HEK293 (cell line): Measurements from ENCODE around the gene RGMA.
"Not testable (repeated sequence)": the region's sequence is repeated elsewhere in the genome, so short reads cannot be mapped to it uniquely, and the experiment has no call there.

Source experiments
- CTCF ChIA-PET: fragments of 350-600 bp; formaldehyde crosslinking; extraction: SDS; loops from one replicate; lab custom pipeline; 2021; ENCODE audit warnings: antibody characterized with exemption; lab: Yijun Ruan, JAX
- POLR2A ChIA-PET: fragments of 300-600 bp; formaldehyde crosslinking; extraction: SDS; loops from one replicate; lab custom pipeline; 2020; ENCODE audit warnings: antibody characterized with exemption, inconsistent platforms; lab: Yijun Ruan, JAX
- H3K27ac ChIP-seq: fragments of 200-500 bp; sonication (Bioruptor generic); 2 replicates; pipeline ENCODE4 v1.5.1; 2014; ENCODE audit warnings: low read depth, low read length, control low read depth, inconsistent platforms; ENCODE audit errors: extremely low read depth
- H3K36me3 ChIP-seq, 2 experiments: fragments of 200-500 bp in 1 of 2; sonication (Bioruptor generic) in 1 of 2; 1 replicate in 1 of 2; 2 replicates in 1 of 2; pipeline ENCODE4 v1.5.1; 2014 to 2017; ENCODE audit warnings: inconsistent platforms in 2 of 2, low read length in 2 of 2; ENCODE audit not compliant: control insufficient read depth in 2 of 2, insufficient read depth in 1 of 2
- H3K4me1 ChIP-seq: fragments of 200-500 bp; sonication (Bioruptor generic); 2 replicates; pipeline ENCODE4 v1.5.1; 2014; ENCODE audit warnings: mild to moderate bottlenecking, low read length, inconsistent platforms; ENCODE audit not compliant: control insufficient read depth, insufficient read depth
- H3K4me3 ChIP-seq: 2 replicates; pipeline ENCODE4 v1.5.1; 2011; ENCODE audit warnings: low read depth, mild to moderate bottlenecking, control low read depth, low read length, moderate library complexity
- H3K9me3 ChIP-seq: fragments of 200-500 bp; sonication (Bioruptor generic); 2 replicates; pipeline ENCODE4 v1.5.1; 2014; ENCODE audit warnings: low read depth, low read length, inconsistent platforms; ENCODE audit not compliant: control insufficient read depth, insufficient read depth
- BCL6B ChIP-seq: fragments of 450-650 bp; formaldehyde crosslinking; IDR thresholded peaks from 2 replicates; pipeline ENCODE4 v1.5.1; 2017; ENCODE audit warnings: missing biosample characterization, missing genetic modification characterization
- SALL2 ChIP-seq: fragments of 450-650 bp; formaldehyde crosslinking; IDR thresholded peaks from 2 replicates; pipeline ENCODE4 v1.5.0; 2017; ENCODE audit warnings: missing biosample characterization, mild to moderate bottlenecking, missing genetic modification characterization, borderline replicate concordance
- ZBTB10 ChIP-seq: fragments of 450-650 bp; formaldehyde crosslinking; IDR thresholded peaks from 2 replicates; pipeline ENCODE4 v1.5.1; 2016; ENCODE audit warnings: missing biosample characterization, missing genetic modification characterization
- ZBTB20 ChIP-seq: fragments of 450-650 bp; formaldehyde crosslinking; IDR thresholded peaks from 2 replicates; pipeline ENCODE4 v1.5.1; 2016; ENCODE audit warnings: missing biosample characterization, missing genetic modification characterization
- ZBTB21 ChIP-seq: fragments of 450-650 bp; formaldehyde crosslinking; IDR thresholded peaks from 2 replicates; pipeline ENCODE4 v1.5.1; 2017; ENCODE audit warnings: missing biosample characterization, missing genetic modification characterization
- ZBTB48 ChIP-seq: fragments of 450-650 bp; formaldehyde crosslinking; IDR thresholded peaks from 2 replicates; pipeline ENCODE4 v1.5.1; 2016; ENCODE audit warnings: missing biosample characterization, missing genetic modification characterization
- ZIC2 ChIP-seq: fragments of 450-650 bp; formaldehyde crosslinking; IDR thresholded peaks from 2 replicates; pipeline ENCODE4 v1.5.1; 2016; ENCODE audit warnings: missing biosample characterization, missing genetic modification characterization
- ZNF354C ChIP-seq: fragments of 450-650 bp; formaldehyde crosslinking; IDR thresholded peaks from 2 replicates; pipeline ENCODE4 v1.5.1; 2016; ENCODE audit warnings: missing biosample characterization, missing genetic modification characterization, low read depth, borderline replicate concordance
- ZNF394 ChIP-seq: fragments of 450-650 bp; formaldehyde crosslinking; IDR thresholded peaks from 2 replicates; pipeline ENCODE4 v1.5.1; 2016; ENCODE audit warnings: missing biosample characterization, missing genetic modification characterization, mild to moderate bottlenecking, moderate library complexity, borderline replicate concordance
- ZNF561 ChIP-seq: fragments of 450-650 bp; IDR thresholded peaks from 2 replicates; pipeline ENCODE4 v1.5.1; 2018; ENCODE audit warnings: missing biosample characterization, missing genetic modification characterization, borderline replicate concordance
- ZNF596 ChIP-seq: fragments of 450-650 bp; IDR thresholded peaks from 2 replicates; pipeline ENCODE4 v1.5.0; 2018; ENCODE audit warnings: missing biosample characterization, mild to moderate bottlenecking, missing genetic modification characterization, moderate library complexity
- ZNF626 ChIP-seq: fragments of 450-650 bp; sonication (Bioruptor Pico); formaldehyde crosslinking; IDR thresholded peaks from 2 replicates; pipeline ENCODE4 v1.5.1; 2018; ENCODE audit warnings: missing biosample characterization, missing genetic modification characterization, inconsistent platforms
- ZSCAN23 ChIP-seq: fragments of 450-650 bp; formaldehyde crosslinking; IDR thresholded peaks from 2 replicates; pipeline ENCODE4 v1.5.1; 2016; ENCODE audit warnings: missing biosample characterization, missing genetic modification characterization
- ZSCAN4 ChIP-seq: fragments of 450-650 bp; formaldehyde crosslinking; IDR thresholded peaks from 2 replicates; pipeline ENCODE4 v1.5.1; 2017; ENCODE audit warnings: missing biosample characterization, missing genetic modification characterization
- ZXDB ChIP-seq: fragments of 450-650 bp; formaldehyde crosslinking; IDR thresholded peaks from 2 replicates; pipeline ENCODE4 v1.5.1; 2016; ENCODE audit warnings: missing biosample characterization, missing genetic modification characterization
- TF ChIP-seq, protein P1 (sequence below): fragments of 450-650 bp; formaldehyde crosslinking; IDR thresholded peaks from 2 replicates; pipeline ENCODE4 v1.5.1; 2016; ENCODE audit warnings: missing biosample characterization, missing genetic modification characterization
- TF ChIP-seq, protein P2 (sequence below): sonication (generic); formaldehyde crosslinking; IDR thresholded peaks from 2 replicates; pipeline ENCODE4 v1.8.1; 2022; ENCODE audit warnings: mild to moderate bottlenecking, moderate library complexity, missing genetic modification reagents

Gene RGMA

DNA sequence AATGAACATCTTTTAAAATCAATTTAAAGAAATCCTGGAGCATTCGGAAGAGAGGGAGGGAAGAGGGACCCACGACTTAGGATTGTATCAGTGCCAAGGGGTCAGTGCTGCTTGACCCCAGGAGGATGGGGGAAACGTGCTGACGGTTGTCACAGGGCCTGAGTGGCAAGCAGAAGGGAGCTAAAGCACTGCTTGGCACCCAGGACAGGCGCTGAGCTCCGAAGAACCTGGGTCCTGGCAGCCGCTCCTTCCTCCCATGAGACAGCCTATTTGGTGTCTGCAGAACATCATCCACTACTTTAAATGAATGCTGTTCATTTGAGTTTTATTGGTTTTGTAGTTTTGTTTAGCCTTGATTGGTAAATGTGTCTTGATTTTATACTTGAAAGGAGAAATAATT, 54.5 kb downstream of the RGMA start:
- H3K27ac ChIP-seq = no peak overlapping the region
- no peak overlapping the region for H3K4me3 ChIP-seq
- no peaks in the 10 kb centered on the region for H3K36me3 ChIP-seq
- ChIA-PET CTCF (interaction anchor here (0.6 to 5.7 kb wide), 8 partner anchors 9 to 1085 kb away, joined by 3 to 65 read pairs (median 4); no protein-coding TSS in a partner anchor), POLR2A (no interaction called here)
- H3K9me3 ChIP-seq = no peaks in the 10 kb centered on the region
- no peak for TF ChIP-seq ZIC2
- TF ChIP-seq ZSCAN23 (tag by site-specific recombination) = no peak
- no peaks in the 10 kb centered on the region for H3K4me1 ChIP-seq

GRCh38 chr15:93033434-93034045, 55.5 kb downstream of the RGMA start:
- ChIA-PET CTCF (interaction anchor here (0.5 to 8.4 kb wide), 5 partner anchors 9 to 1086 kb away, joined by 3 to 147 read pairs (median 3); no protein-coding TSS in a partner anchor), POLR2A (no interaction called here)
- H3K4me1 ChIP-seq = no peaks in the 10 kb centered on the region
- no peaks in the 10 kb centered on the region for H3K9me3 ChIP-seq
- H3K36me3 ChIP-seq = no peaks in the 10 kb centered on the region
- H3K27ac ChIP-seq = no peak overlapping the region
- no peak overlapping the region for H3K4me3 ChIP-seq
- no peak for TF ChIP-seq ZXDB (tag by site-specific recombination)
- no peak for TF ChIP-seq ZNF354C
- no peak for TF ChIP-seq ZBTB20
- TF ChIP-seq, protein P1, sequence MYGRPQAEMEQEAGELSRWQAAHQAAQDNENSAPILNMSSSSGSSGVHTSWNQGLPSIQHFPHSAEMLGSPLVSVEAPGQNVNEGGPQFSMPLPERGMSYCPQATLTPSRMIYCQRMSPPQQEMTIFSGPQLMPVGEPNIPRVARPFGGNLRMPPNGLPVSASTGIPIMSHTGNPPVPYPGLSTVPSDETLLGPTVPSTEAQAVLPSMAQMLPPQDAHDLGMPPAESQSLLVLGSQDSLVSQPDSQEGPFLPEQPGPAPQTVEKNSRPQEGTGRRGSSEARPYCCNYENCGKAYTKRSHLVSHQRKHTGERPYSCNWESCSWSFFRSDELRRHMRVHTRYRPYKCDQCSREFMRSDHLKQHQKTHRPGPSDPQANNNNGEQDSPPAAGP (tag by site-specific recombination) = no peak
- TF ChIP-seq, protein P2, sequence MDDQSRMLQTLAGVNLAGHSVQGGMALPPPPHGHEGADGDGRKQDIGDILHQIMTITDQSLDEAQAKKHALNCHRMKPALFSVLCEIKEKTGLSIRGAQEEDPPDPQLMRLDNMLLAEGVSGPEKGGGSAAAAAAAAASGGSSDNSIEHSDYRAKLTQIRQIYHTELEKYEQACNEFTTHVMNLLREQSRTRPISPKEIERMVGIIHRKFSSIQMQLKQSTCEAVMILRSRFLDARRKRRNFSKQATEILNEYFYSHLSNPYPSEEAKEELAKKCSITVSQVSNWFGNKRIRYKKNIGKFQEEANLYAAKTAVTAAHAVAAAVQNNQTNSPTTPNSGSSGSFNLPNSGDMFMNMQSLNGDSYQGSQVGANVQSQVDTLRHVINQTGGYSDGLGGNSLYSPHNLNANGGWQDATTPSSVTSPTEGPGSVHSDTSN (CRISPR knock-in tag) = no peak
- TF ChIP-seq ZBTB48 (tag by site-specific recombination) = no peak
- no peak for TF ChIP-seq ZNF626
- TF ChIP-seq ZNF596 (tag by site-specific recombination) = no peak
- TF ChIP-seq BCL6B = no peak
- TF ChIP-seq SALL2 (tag by site-specific recombination) = no peak
- TF ChIP-seq ZNF561 (tag by site-specific recombination) = no peak
- no peak for TF ChIP-seq ZSCAN4
- no peak for TF ChIP-seq ZBTB10 (tag by site-specific recombination)
- no peak for TF ChIP-seq ZNF394 (tag by site-specific recombination)
- TF ChIP-seq ZBTB21 (tag by site-specific recombination) = no peak

DNA sequence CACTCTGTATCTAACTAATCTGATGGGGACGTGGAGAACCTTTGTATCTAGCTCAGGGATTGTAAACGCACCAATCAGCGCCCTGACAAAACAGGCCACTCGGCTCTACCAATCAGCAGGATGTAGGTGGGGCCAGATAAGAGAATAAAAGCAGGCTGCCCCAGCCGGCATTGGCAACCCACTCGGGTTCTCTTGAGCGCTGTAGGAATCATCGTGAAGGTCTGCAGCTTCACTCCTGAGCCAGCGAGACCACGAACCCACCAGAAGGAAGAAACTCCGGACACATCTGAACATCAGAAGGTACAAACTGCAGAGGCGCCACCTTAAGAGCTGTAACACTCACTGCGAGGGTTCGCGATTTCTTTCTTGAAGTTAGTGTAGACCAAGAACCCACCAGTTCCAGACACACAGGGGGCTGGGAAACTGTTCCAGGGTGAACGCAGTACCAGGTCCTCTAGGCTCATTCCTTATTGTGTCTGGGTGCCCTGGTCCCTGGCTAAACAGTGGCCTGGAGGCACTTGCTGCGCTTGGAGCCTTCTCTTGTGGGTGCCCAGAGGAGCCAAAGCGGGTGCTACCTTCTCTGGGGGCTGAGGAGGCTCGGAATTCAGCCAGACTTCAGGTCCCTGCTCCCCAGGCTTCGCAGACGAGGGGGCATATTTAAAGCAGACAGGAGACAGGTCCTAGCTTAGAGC, 56.4 kb downstream of the RGMA start:
- H3K4me1 ChIP-seq, POLR2A ChIA-PET, H3K27ac ChIP-seq, H3K9me3 ChIP-seq, H3K4me3 ChIP-seq, H3K36me3 ChIP-seq: not testable (repeated sequence)
- CTCF ChIA-PET = interaction anchor here (0.5 to 8.4 kb wide), 14 partner anchors 8 to 1290 kb away, joined by 3 to 147 read pairs (median 3); no protein-coding TSS in a partner anchor

DNA sequence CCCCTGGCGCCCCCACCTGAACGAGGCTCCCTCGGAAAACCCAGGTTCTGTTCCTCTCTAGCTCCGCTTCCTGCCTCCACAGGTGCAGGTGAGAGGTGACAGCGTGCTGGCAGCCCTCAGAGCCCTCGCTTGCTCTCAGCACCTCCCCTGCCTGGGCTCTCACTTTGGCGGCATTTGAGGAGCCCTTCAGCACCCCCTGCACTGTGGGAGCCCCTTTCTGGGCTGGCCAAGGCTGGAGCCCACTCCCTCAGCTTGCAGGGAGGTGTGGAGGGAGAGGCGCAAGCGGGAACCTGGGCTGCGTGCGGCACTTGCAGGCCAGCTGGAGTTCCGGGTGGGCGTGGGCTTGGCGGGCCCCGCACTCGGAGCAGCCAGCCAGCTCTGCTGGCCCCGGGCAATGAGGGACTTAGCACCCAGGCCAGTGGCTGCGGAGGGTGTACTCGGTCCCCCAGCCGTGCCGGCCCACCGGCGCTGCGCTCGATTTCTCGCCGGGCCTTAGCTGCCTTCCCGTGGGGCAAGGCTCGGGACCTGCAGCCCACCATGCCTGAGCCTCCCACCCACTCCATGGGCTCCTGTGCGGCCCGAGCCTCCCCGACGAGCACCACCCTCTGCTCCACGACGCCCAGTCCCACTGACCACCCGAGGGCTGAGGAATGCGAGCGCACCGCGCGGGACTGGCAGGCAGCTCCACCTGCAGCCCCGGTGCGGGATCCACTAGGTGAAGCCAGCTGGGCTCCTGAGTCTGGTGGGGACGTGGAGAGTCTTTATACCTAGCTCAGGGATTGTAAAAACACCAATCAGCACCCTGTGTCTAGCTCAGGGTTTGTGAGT, 57.2 kb downstream of the RGMA start:
- H3K36me3 ChIP-seq, POLR2A ChIA-PET, H3K9me3 ChIP-seq, H3K27ac ChIP-seq, H3K4me3 ChIP-seq, H3K4me1 ChIP-seq: not testable (repeated sequence)
- CTCF ChIA-PET = interaction anchor here (0.6 to 8.4 kb wide), 15 partner anchors 52 to 1342 kb away, joined by 3 to 147 read pairs (median 3); no protein-coding TSS in a partner anchor
